Activated T-helper 1 cell treated with anti-CD3 and anti-CD28 coated beads, Interleukin-2, amount 50 U/mL, for 16 hours (primary cell): ENCODE measurements around the gene KCTD20.

Experiments used
- DNase-seq, 2 donors: peaks; one replicate each; pipeline ENCODE4 v3.0.0-alpha.2; 2020; ENCODE audit warnings: low read depth in 1 of 2, low spot score in 1 of 2

KCTD20 gene

GRCh38 chr6:36525346-36525745 is 82.5 kb downstream of the KCTD20 start:
- DNase-seq = no peak

GRCh38 chr6:36526066-36526465 is 83.3 kb downstream of the KCTD20 start:
- DNase-seq = no peak

- no peak for DNase-seq
Observed at GRCh38 chr6:36533321-36533720, 90.5 kb downstream of the KCTD20 start.

- no peak for DNase-seq
Observed at GRCh38 chr6:36536873-36537547, 94.2 kb downstream of the KCTD20 start.

GRCh38 chr6:36539814-36540568 is 97.2 kb downstream of the KCTD20 start:
- no peak for DNase-seq
